GM12878 (cell line): ENCODE measurements around the gene SNX30. TPM values are rescaled to one million over a fixed set of nuclear protein-coding genes. Genes with fewer than 3 reads are reported as not detected.

Experiments used
- ATAC-seq: fragments of 200-7000 bp; cut with Tn5 transposase; 3 replicates; pipeline ENCODE4 v1.9.1; 2020; ENCODE audit warnings: mild to moderate bottlenecking, moderate library complexity
- BruUV-seq: library from RNA; stranded (reverse); fragments of 400-500 nt; replicated peaks from 2 replicates; lab custom pipeline; 2021; lab: Mats Ljungman, UMichigan
- CTCF ChIA-PET: fragments of 300-600 bp; sonication (Branson Sonifier 250); formaldehyde crosslinking; extraction: SDS; loops from one replicate; lab custom pipeline; 2021; ENCODE audit warnings: inconsistent platforms; lab: Yijun Ruan, JAX
- POLR2A ChIA-PET: fragments of 350-600 bp; formaldehyde crosslinking; extraction: SDS; loops from one replicate; lab custom pipeline; 2021; ENCODE audit warnings: inconsistent platforms; lab: Charles Lee
- RAD21 ChIA-PET: fragments of 300-600 bp; sonication (Branson Sonifier 250); formaldehyde crosslinking; loops from one replicate; lab custom pipeline; 2023; ENCODE audit warnings: antibody characterized with exemption; ENCODE audit not compliant: unreplicated experiment; lab: Charles Lee
- SMC1A ChIA-PET: fragments of 300-600 bp; sonication (Branson Sonifier 250); formaldehyde crosslinking; loops from one replicate; lab custom pipeline; 2023; ENCODE audit not compliant: unreplicated experiment, uncharacterized antibody; lab: Charles Lee
- DNase-seq: peaks from one replicate; pipeline ENCODE4 v3.0.0-alpha.2; 2011; ENCODE audit warnings: low read depth, low spot score
- FAIRE-seq: peaks from 3 replicates; lab custom pipeline; 2011; peaks lifted over from hg19 to GRCh38; lab: Jason Lieb, UNC
- H2AFZ ChIP-seq: 2 replicates; pipeline ENCODE4 v1.6.0; 2011; ENCODE audit warnings: low read depth, low read length, control low read depth; ENCODE audit not compliant: control insufficient read depth
- H3K27ac ChIP-seq: 2 replicates; pipeline ENCODE4 v1.5.1; 2011; ENCODE audit warnings: control low read depth; ENCODE audit not compliant: control insufficient read depth, insufficient read depth
- H3K27me3 ChIP-seq, 2 experiments: replicated peaks in 1 of 2; 2 replicates each; pipeline versions ENCODE4 v1.6.0 to v1.6.1; 2011; ENCODE audit warnings: low read length in 1 of 2; ENCODE audit not compliant: control insufficient read depth in 2 of 2, insufficient read depth in 2 of 2
- H3K36me3 ChIP-seq, 2 experiments: 2 replicates each; pipeline ENCODE4 v1.5.1; 2011; ENCODE audit warnings: low read length in 1 of 2; ENCODE audit not compliant: control insufficient read depth in 2 of 2, insufficient read depth in 2 of 2
- H3K4me1 ChIP-seq: 2 replicates; pipeline ENCODE4 v1.6.1; 2011; ENCODE audit warnings: mild to moderate bottlenecking, low read length, moderate library complexity, mixed read lengths; ENCODE audit not compliant: control insufficient read depth, insufficient read depth
- H3K4me2 ChIP-seq: 2 replicates; pipeline ENCODE4 v1.6.0; 2011; ENCODE audit warnings: control low read depth; ENCODE audit not compliant: control insufficient read depth, insufficient read depth
- H3K4me3 ChIP-seq: fragments of 200-600 bp; sonication (generic); 2 replicates; pipeline ENCODE4 v1.5.1; 2016
- H3K79me2 ChIP-seq: 2 replicates; pipeline ENCODE4 v1.6.0; 2011; ENCODE audit warnings: low read length; ENCODE audit not compliant: control insufficient read depth, insufficient read depth
- H3K9ac ChIP-seq: 2 replicates; pipeline ENCODE4 v1.8.0; 2011; ENCODE audit warnings: low read length, control low read depth, mixed read lengths; ENCODE audit not compliant: control insufficient read depth, insufficient read depth
- H3K9me3 ChIP-seq: replicated peaks from 3 replicates; pipeline ENCODE4 v1.5.1; 2011; ENCODE audit warnings: mild to moderate bottlenecking, low read length; ENCODE audit not compliant: control insufficient read depth, insufficient read depth
- H4K20me1 ChIP-seq: 2 replicates; pipeline ENCODE4 v1.6.0; 2011; ENCODE audit not compliant: control insufficient read depth, insufficient read depth
- ATF3 ChIP-seq: IDR thresholded peaks from 2 replicates; pipeline ENCODE4 v1.6.1; 2011; ENCODE audit warnings: low read depth, mild to moderate bottlenecking, low read length, moderate library complexity, borderline replicate concordance; ENCODE audit errors: extremely low read depth
- CBFB ChIP-seq: IDR thresholded peaks from 2 replicates; pipeline ENCODE4 v1.6.1; 2016; ENCODE audit warnings: antibody characterized with exemption, low read depth
- E2F8 ChIP-seq: fragments of 450-650 bp; IDR thresholded peaks from 2 replicates; pipeline ENCODE4 v1.6.1; 2018; ENCODE audit warnings: mild to moderate bottlenecking, low read depth, moderate library complexity; ENCODE audit not compliant: partially characterized antibody
- HDAC2 ChIP-seq: fragments of 200-600 bp; sonication (generic); IDR thresholded peaks from 2 replicates; pipeline ENCODE4 v1.6.1; 2017
- MEF2B ChIP-seq: fragments of 450-650 bp; IDR thresholded peaks from 2 replicates; pipeline ENCODE4 v1.6.1; 2018; ENCODE audit warnings: mild to moderate bottlenecking, moderate library complexity; ENCODE audit not compliant: partially characterized antibody, poor library complexity, severe bottlenecking
- PML ChIP-seq: IDR thresholded peaks from 2 replicates; pipeline ENCODE4 v1.6.1; 2012; ENCODE audit warnings: low read length, inconsistent platforms
- REST ChIP-seq: IDR thresholded peaks from 2 replicates; pipeline ENCODE4 v1.6.1; 2012; ENCODE audit warnings: mild to moderate bottlenecking, low read depth, low read length
- STAT3 ChIP-seq: IDR thresholded peaks from 2 replicates; pipeline ENCODE4 v1.6.1; 2011; ENCODE audit warnings: low read depth, low read length, improper control_type of control experiment
- SUZ12 ChIP-seq: fragments of 200-600 bp; sonication (generic); IDR thresholded peaks from one replicate; pipeline ENCODE4 v1.6.1; 2018; ENCODE audit warnings: antibody characterized with exemption, mild to moderate bottlenecking; ENCODE audit not compliant: unreplicated experiment
- ZBTB11 ChIP-seq: fragments of 450-650 bp; formaldehyde crosslinking; IDR thresholded peaks from 2 replicates; pipeline ENCODE4 v1.5.0; 2022; ENCODE audit warnings: mild to moderate bottlenecking, missing genetic modification characterization
- ZNF622 ChIP-seq: fragments of 450-650 bp; IDR thresholded peaks from 2 replicates; pipeline ENCODE4 v1.6.1; 2017; ENCODE audit warnings: mild to moderate bottlenecking, inconsistent platforms
- WGBS: methylation state at CpG from one replicate; pipeline ENCODE4 v1.1.6; 2016; ENCODE audit warnings: low lambda C conversion rate; ENCODE audit not compliant: insufficient replicate concordance, insufficient coverage; ENCODE audit errors: missing lambda C conversion rate; 5-methylcytosine and 5-hydroxymethylcytosine counted together
- in situ Hi-C: fragments of 300-500 bp; cut with MboI; formaldehyde crosslinking; loops from 9 replicates; pipeline ENCODE4 v1.14.3; 2018; ENCODE audit warnings: mixed read lengths
- intact Hi-C: fragments of 100-400 bp; cut with micrococcal nuclease; formaldehyde crosslinking; loops from one replicate; pipeline ENCODE4 v1.14.2; 2022; ENCODE audit not compliant: unreplicated experiment
- polyA plus RNA-seq, 11 experiments: library from polyadenylated mRNA; depleted of rRNA in 4 of 11; unstranded in 6 of 11; stranded (reverse) in 5 of 11; fragments of >200 nt; fragmentation: Nextera tagmentation in 4 of 11; fragmentation: Illumina TruSeq in 1 of 11; extraction: Ambion mirVana in 4 of 11; extraction: Trizol in 1 of 11; gene quantifications; 1 replicate in 1 of 11; 2 replicates in 10 of 11; pipeline versions ENCODE4 v1.2.1 to v1.2.3, GENCODE V29; 2011 to 2016; ENCODE audit warnings: inconsistent platforms in 2 of 11, missing spikeins in 2 of 11, low read depth in 1 of 11
- total RNA-seq, 4 experiments: library from RNA; depleted of rRNA in 3 of 4; stranded (reverse); fragments of >200 nt in 3 of 4; fragmentation: Illumina TruSeq in 1 of 4; extraction: Trizol in 1 of 4; gene quantifications; 2 replicates each; pipeline versions ENCODE4 v1.2.1 to v1.2.3, GENCODE V29; 2013 to 2021

The SNX30 gene
- total and polyA plus RNA-seq, 10 of the 15 experiments (the other 5 are each of a cell fraction or from before 2014, with no cell fraction given), result 0.53 to 4.0 (median 1.5) TPM

- Histone ChIP-seq H2AFZ (no peak overlapping the region), H3K9me3 (no peaks in the 10 kb centered on the region), H3K4me2 (no peak overlapping the region), H3K27me3 (no peaks in the 10 kb centered on the region), H4K20me1 (no peaks in the 10 kb centered on the region), H3K4me1 (no peaks in the 10 kb centered on the region), H3K36me3 (no peaks in the 10 kb centered on the region), H3K79me2 (no peaks in the 10 kb centered on the region), H3K27ac (no peak overlapping the region), H3K9ac (no peak overlapping the region), H3K4me3 (no peak overlapping the region)
- intact Hi-C loops, result no loop called here
- 64% methylated on average over 5 of the region's 5 CpGs for WGBS
- BruUV-seq, result no TSS peak
- ATAC-seq (no peak), FAIRE-seq (no peak), DNase-seq (no peak)
- SMC1A ChIA-PET, result no interaction called here
- in situ Hi-C loops, result no loop called here
- POLR2A ChIA-PET, result no interaction called here
- CTCF ChIA-PET, result interaction anchor here (1.0 to 1.4 kb wide), 2 partner anchors 11 to 14 kb away, joined by 3 to 5 read pairs; no protein-coding TSS in a partner anchor
- RAD21 ChIA-PET, result no interaction called here
- TF ChIP-seq STAT3 (no peak), HDAC2 (no peak), MEF2B (no peak), ATF3 (no peak), PML (no peak), E2F8 (no peak), CBFB (no peak), ZNF622 (no peak), SUZ12 (no peak), REST (no peak), ZBTB11 (CRISPR knock-in tag) (no peak)
Measured at GRCh38 chr9:112831281-112831851, 80.8 kb downstream of the SNX30 start.
